Keratinocyte (primary cell): ENCODE results near the gene DNAI2. TPM values are rescaled to one million over a fixed set of nuclear protein-coding genes. Genes with fewer than 3 reads are reported as not detected.
A peak's percentile ranks its signal among the peaks of the same experiment; 100 is the strongest.

Source experiments
- DNase-seq: peaks from one replicate; pipeline ENCODE4 v3.0.0-alpha.2; 2011; ENCODE audit warnings: low read depth, missing footprints, low spot score
- FAIRE-seq: peaks from 2 replicates; lab custom pipeline; 2011; peaks lifted over from hg19 to GRCh38; lab: Jason Lieb, UNC
- H2AFZ ChIP-seq: 2 replicates; pipeline ENCODE4 v1.6.0; 2012; ENCODE audit warnings: low read length, control low read depth, inconsistent platforms; ENCODE audit not compliant: control insufficient read depth
- H3K27ac ChIP-seq: 2 replicates; pipeline ENCODE4 v1.5.1; 2011; ENCODE audit warnings: low read length; ENCODE audit not compliant: control insufficient read depth, insufficient read depth
- H3K27me3 ChIP-seq: 3 replicates; pipeline ENCODE4 v1.6.0; 2011; ENCODE audit warnings: low read length; ENCODE audit not compliant: control insufficient read depth, insufficient read depth; ENCODE audit errors: extremely low read depth
- H3K36me3 ChIP-seq, 2 experiments: 2 replicates in 1 of 2; 3 replicates in 1 of 2; pipeline ENCODE4 v1.5.1; 2011; ENCODE audit warnings: low read length in 2 of 2, mild to moderate bottlenecking in 1 of 2; ENCODE audit not compliant: control insufficient read depth in 2 of 2, insufficient read depth in 2 of 2; ENCODE audit errors: extremely low read depth in 1 of 2
- H3K4me1 ChIP-seq: 3 replicates; pipeline ENCODE4 v1.5.1; 2011; ENCODE audit warnings: low read length; ENCODE audit not compliant: control insufficient read depth, insufficient read depth; ENCODE audit errors: extremely low read depth
- H3K4me2 ChIP-seq: 3 replicates; pipeline ENCODE4 v1.6.0; 2011; ENCODE audit warnings: low read depth, low read length; ENCODE audit not compliant: control insufficient read depth, insufficient read depth; ENCODE audit errors: extremely low read depth
- H3K4me3 ChIP-seq, 3 experiments: fragments of 200-600 bp in 1 of 3; sonication (generic) in 1 of 3; 2 replicates in 2 of 3; 3 replicates in 1 of 3; pipeline ENCODE4 v1.5.1; 2011 to 2016; ENCODE audit warnings: low read length in 3 of 3, mild to moderate bottlenecking in 3 of 3, control low read depth in 2 of 3, inconsistent platforms in 1 of 3, low read depth in 1 of 3, mixed read lengths in 1 of 3, mixed run types in 1 of 3, moderate library complexity in 1 of 3; ENCODE audit not compliant: control insufficient read depth in 2 of 3, insufficient read depth in 2 of 3; ENCODE audit errors: extremely low read depth in 1 of 3
- H3K79me2 ChIP-seq: 2 replicates; pipeline ENCODE4 v1.6.0; 2012; ENCODE audit warnings: low read length; ENCODE audit not compliant: control insufficient read depth, insufficient read depth
- H3K9ac ChIP-seq: 3 replicates; pipeline ENCODE4 v1.6.0; 2011; ENCODE audit warnings: low read length; ENCODE audit not compliant: control insufficient read depth, insufficient read depth; ENCODE audit errors: extremely low read depth
- H3K9me1 ChIP-seq: 3 replicates; pipeline ENCODE4 v1.6.0; 2011; ENCODE audit warnings: low read length; ENCODE audit not compliant: control insufficient read depth, insufficient read depth; ENCODE audit errors: extremely low read depth
- H3K9me3 ChIP-seq: 2 replicates; pipeline ENCODE4 v1.5.1; 2012; ENCODE audit warnings: low read depth, low read length; ENCODE audit not compliant: control insufficient read depth
- H4K20me1 ChIP-seq: 3 replicates; pipeline ENCODE4 v1.6.0; 2011; ENCODE audit warnings: low read length; ENCODE audit not compliant: control insufficient read depth, insufficient read depth; ENCODE audit errors: extremely low read depth
- CTCF ChIP-seq, 3 experiments: IDR thresholded peaks in 1 of 3; conservative IDR thresholded peaks in 1 of 3; optimal IDR thresholded peaks in 1 of 3; 2 replicates in 2 of 3; 3 replicates in 1 of 3; pipeline versions ENCODE3 to v1.5.1; 2011; ENCODE audit warnings: low read length in 3 of 3, mild to moderate bottlenecking in 3 of 3, moderate library complexity in 2 of 3, control low read depth in 1 of 3, inconsistent platforms in 1 of 3; ENCODE audit not compliant: insufficient read depth in 2 of 3; ENCODE audit errors: extremely low read depth in 1 of 3
- EZH2 ChIP-seq: IDR thresholded peaks from one replicate; pipeline ENCODE4 v1.6.1; 2012; ENCODE audit warnings: inconsistent platforms, mild to moderate bottlenecking, low read length, moderate library complexity
- dilution Hi-C: fragments of 300-500 bp; cut with MboI; formaldehyde crosslinking; loops from one replicate; pipeline ENCODE4 v1.7.0; 2020; ENCODE audit warnings: low sequenced_read_pairs; ENCODE audit not compliant: extremely low pct_ligation_motif_present
- polyA plus RNA-seq, 5 experiments: library from polyadenylated mRNA; depleted of rRNA in 3 of 5; stranded (reverse) in 3 of 5; stranded (forward) in 1 of 5; unstranded in 1 of 5; fragments of >200 nt; gene quantifications; 1 replicate in 1 of 5; 2 replicates in 3 of 5; 3 replicates in 1 of 5; pipeline versions ENCODE4 v1.2.1 to v1.2.3, GENCODE V29; 2011 to 2012; ENCODE audit warnings: missing spikeins in 2 of 5, low read depth in 1 of 5, low replicate concordance in 1 of 5

DNAI2 gene
- polyA plus RNA-seq, 1 donor (not counting 4 experiments of a cell fraction or from before 2014, with no cell fraction given), result not detected

GRCh38 chr17:74350486-74350885 lies 76.5 kb downstream of the DNAI2 start:
- TF ChIP-seq EZH2, result no peak
- H3K9me3 ChIP-seq, result no peaks in the 10 kb centered on the region
- dilution Hi-C loops, result no loop called here
- no peaks in the 10 kb centered on the region for H3K79me2 ChIP-seq
- H3K9me1 ChIP-seq, result no peaks in the 10 kb centered on the region
- H3K4me2 ChIP-seq, result no peak overlapping the region
- no peak overlapping the region for H3K4me3 ChIP-seq
- no peak overlapping the region for H3K9ac ChIP-seq
- no peak overlapping the region for H2AFZ ChIP-seq
- DNase-seq, result no peak
- H4K20me1 ChIP-seq, result no peaks in the 10 kb centered on the region
- H3K27ac ChIP-seq, result no peak overlapping the region
- H3K36me3 ChIP-seq, result no peaks in the 10 kb centered on the region
- H3K4me1 ChIP-seq, result peaks cover 9% of the 10 kb centered on the region
- no peak for FAIRE-seq
- H3K27me3 ChIP-seq, result peaks cover 45% of the 10 kb centered on the region

- no peak for DNase-seq
- H4K20me1 ChIP-seq, result no peaks in the 10 kb centered on the region
- H3K27me3 ChIP-seq, result peaks cover 57% of the 10 kb centered on the region
- TF ChIP-seq CTCF (optimal IDR thresholded peaks at IDR 0.05 in 1 of 3, IDR thresholded peaks at IDR 0.05 in 1 of 3, conservative IDR thresholded peaks at IDR 0.05 in 1 of 3; ENCODE audit: extremely low read depth in 1 of 3, insufficient read depth in 2 of 3, low read length in 3 of 3) (peak in 1 of 3 experiments; percentile 16), EZH2 (no peak)
- no peaks in the 10 kb centered on the region for H3K9me1 ChIP-seq
- H3K79me2 ChIP-seq, result no peaks in the 10 kb centered on the region
- FAIRE-seq, result no peak
- H3K4me3 ChIP-seq, result no peak overlapping the region
- no peak overlapping the region for H2AFZ ChIP-seq
- dilution Hi-C loops, result no loop called here
- H3K9me3 ChIP-seq, result no peaks in the 10 kb centered on the region
- H3K9ac ChIP-seq, result no peak overlapping the region
- no peak overlapping the region for H3K27ac ChIP-seq
- H3K4me1 ChIP-seq, result no peaks in the 10 kb centered on the region
- H3K36me3 ChIP-seq, result no peaks in the 10 kb centered on the region
- H3K4me2 ChIP-seq, result no peak overlapping the region
Measured at GRCh38 chr17:74351552-74352210, 77.6 kb downstream of the DNAI2 start.
